Measurements from ENCODE around the gene SCD5.

The SCD5 gene

DNA sequence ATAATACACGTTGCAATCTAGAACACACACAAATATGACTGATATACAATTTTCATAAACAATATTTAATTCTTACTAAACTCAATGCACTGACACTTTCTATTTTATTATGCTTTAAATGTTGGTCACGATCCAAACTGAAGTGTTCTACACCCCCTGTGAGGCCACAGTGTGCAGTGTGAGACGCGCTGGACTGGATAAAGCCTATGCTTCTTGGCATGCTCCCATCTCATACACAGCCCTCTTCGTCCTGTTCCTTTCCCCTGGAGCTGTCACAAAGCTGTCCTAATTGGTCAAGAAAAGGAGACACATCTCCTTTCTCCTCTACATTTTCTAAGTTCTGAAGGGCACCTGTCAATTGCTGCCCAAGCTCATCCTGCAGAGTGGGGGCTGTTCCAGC, 72.0 kb downstream of the SCD5 start:
- DNase-seq (ENCODE audit: low read depth), result no peak

- DNase-seq (ENCODE audit: low read depth), result no peak
Measured at GRCh38 chr4:82721819-82722423, 76.7 kb downstream of the SCD5 start.

- DNase-seq (ENCODE audit: low read depth), result no peak
Measured at GRCh38 chr4:82718162-82718940, 80.2 kb downstream of the SCD5 start.

GRCh38 chr4:82715731-82716617, 82.6 kb downstream of the SCD5 start:
- DNase-seq (ENCODE audit: low read depth), result no peak

GRCh38 chr4:82713856-82714255, 84.7 kb downstream of the SCD5 start:
- no peak for DNase-seq (ENCODE audit: low read depth)

DNA sequence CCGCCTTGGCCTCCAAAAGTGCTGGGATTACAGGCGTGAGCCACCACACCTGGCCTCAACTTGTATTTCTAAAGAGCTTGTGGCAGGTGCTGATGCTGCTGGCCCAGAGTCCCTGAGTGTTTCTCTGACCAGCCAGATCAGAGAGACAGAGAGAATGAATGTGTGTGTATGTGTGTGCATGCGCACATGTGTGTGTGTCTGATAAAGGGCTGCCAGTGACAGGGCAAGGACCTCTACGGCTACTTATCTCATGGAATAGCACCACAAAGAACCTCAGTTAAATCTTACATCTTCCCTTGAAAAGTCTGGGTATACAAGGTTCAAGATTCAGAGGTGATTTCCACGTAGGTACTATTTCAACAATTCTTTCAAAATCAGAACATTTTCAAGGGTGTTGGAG, 86.0 kb downstream of the SCD5 start:
- DNase-seq (ENCODE audit: low read depth), result no peak

DNA sequence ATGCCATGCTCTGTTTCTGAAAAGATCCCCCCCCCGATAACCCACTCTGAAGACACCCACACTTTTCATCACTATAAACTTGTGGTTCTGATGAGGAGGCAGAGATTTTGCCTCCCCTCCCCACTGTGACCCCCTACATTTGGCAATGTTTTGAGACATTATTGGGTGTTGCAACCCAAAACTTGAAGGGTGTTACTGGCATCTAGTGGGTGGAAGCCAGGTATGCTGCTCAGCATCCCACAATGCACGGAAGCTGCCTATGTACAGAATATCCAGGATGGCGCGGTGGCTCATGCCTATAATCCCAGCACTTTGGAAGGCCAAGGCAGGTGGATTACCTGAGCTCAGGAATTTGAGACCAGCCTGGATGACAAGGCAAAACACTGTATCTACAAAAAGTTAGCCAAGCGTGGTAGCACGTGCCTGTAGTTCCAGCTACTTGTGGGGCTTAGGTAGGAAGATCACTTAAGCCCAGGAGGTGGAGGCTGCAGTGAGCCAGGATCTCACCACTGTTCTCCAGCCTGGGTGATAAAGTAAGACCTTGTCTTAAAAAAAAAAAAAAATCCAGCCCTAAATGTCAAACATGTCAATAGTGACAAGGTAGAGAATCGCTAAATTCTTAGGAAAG, 87.3 kb downstream of the SCD5 start:
- DNase-seq (ENCODE audit: low read depth), result no peak

- no peak for DNase-seq (ENCODE audit: low read depth)
Measured at GRCh38 chr4:82710197-82710929, 88.2 kb downstream of the SCD5 start.

GRCh38 chr4:82708982-82709381, 89.6 kb downstream of the SCD5 start:
- DNase-seq (ENCODE audit: low read depth), result no peak

DNA sequence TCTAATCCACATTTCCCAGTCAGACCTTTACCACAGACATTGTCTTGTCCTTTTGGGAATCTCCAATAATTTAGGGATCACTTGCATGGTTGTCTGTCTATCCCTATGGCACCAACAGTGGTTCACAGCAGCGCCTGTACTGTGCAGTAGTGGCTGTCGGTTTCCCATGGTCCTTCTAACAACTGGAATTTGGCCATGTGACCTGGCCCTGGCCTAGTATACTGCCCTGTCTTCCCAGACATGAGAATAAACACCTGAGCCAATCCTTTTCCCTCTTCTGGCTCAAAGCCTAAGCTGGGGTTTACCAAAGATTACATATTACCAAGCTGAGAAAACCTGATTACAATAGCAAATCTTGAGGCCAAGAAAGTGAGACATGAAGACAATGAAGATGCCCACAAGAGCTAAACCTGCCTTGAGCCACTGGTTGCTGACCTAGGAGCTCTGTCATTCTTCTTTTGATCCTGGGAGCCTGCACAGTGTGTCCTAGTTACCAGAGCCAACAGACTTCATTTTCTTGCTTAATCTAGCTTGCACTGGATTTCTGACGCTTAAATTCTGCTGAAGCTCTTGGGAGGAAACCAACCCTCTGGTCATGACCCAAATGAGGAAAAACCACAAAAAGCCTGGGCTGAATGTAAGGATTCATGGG, 92.1 kb downstream of the SCD5 start:
- no peak for DNase-seq (ENCODE audit: low read depth)

DNA sequence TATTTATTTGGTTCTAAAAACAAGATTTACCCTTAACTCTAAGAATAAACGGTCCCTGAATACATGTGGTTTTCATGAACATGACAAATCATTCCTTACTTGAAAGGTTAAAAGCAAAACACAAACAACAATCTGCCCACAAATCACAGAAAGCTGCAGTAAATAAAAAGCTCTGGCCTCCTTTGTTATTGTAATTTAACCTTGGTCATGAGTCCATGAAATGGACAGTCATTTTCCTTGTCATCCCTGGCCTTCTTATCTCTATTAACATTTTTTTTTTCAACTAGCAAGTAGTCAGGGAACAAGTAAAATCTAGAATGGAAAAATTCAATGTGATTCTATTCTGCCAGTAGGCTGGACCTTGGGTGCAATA, 92.7 kb downstream of the SCD5 start:
- DNase-seq (ENCODE audit: low read depth), result no peak

- DNase-seq (ENCODE audit: low read depth), result no peak
Measured at GRCh38 chr4:82705169-82705927, 93.2 kb downstream of the SCD5 start.

GRCh38 chr4:82704156-82704555, 94.4 kb downstream of the SCD5 start:
- DNase-seq (ENCODE audit: low read depth), result no peak

- no peak for DNase-seq (ENCODE audit: low read depth)
Measured at GRCh38 chr4:82698412-82698811, 100.2 kb downstream of the SCD5 start.

DNA sequence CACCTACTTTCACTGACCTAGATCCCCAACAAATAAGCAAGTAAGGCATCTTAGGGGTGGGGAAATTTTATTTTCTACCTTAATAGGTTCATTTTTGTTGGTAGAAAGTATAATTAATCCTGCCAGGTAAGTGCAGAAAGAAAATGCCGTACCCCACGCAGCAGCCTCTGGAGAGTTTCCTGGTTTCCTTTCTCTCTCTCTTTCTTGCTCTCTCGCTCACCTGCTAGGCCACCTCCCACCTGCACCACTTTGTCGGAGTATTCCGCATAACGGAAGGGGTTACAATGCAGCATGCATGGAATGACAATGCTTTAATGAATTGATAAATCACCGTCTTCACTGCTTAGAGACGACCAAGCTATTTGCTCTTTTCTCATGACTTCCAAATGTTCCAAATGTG, 101.0 kb downstream of the SCD5 start:
- DNase-seq (ENCODE audit: low read depth), result no peak

- DNase-seq (ENCODE audit: low read depth), result no peak
Measured at GRCh38 chr4:82696117-82696860, 102.3 kb downstream of the SCD5 start.

GRCh38 chr4:82694892-82695291, 103.7 kb downstream of the SCD5 start:
- no peak for DNase-seq (ENCODE audit: low read depth)

DNA sequence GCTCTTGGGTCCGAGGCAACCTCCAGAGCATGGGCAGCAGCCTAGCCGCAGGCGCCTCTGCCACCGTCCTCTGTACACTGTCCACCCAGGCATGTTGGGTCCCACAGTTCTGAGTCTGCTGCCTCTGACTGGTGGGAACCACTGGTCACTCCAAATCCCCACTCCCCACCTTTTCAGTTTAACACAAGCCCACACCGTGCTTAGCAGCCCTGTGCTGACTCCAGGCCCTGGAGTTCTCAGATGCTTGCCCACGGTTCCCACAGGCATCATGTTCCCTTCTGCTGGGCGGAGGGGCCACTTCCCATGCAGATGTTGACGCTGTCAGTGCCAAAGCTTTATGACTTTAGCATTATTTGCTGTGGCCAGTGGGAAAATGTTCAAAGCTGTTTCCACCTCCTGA, 104.5 kb downstream of the SCD5 start:
- no peak for DNase-seq (ENCODE audit: low read depth)

- DNase-seq (ENCODE audit: low read depth), result no peak
Measured at GRCh38 chr4:82692101-82692780, 106.4 kb downstream of the SCD5 start.

Measured in stimulated activated CD8-positive, alpha-beta memory T cell treated with anti-CD3 and anti-CD28 coated beads, Interleukin-4, amount 100 ng/mL, for 24 hours (primary cell).